Ectodermal cell (in vitro differentiated cells): Measurements from ENCODE around the gene VDR.
"Not testable (repeated sequence)": the region's sequence is repeated elsewhere in the genome, so short reads cannot be mapped to it uniquely, and the experiment has no call there.

Source experiments
- H3K27ac ChIP-seq: 2 replicates; pipeline ENCODE4 v1.7.0; 2013; ENCODE audit warnings: mild to moderate bottlenecking, low read depth, low read length; ENCODE audit not compliant: insufficient read depth, poor library complexity, severe bottlenecking
- H3K27me3 ChIP-seq: 2 replicates; pipeline ENCODE4 v1.7.0; 2013; ENCODE audit warnings: mild to moderate bottlenecking, low read length; ENCODE audit not compliant: insufficient read depth, control insufficient read depth, poor library complexity, severe bottlenecking
- H3K36me3 ChIP-seq: one replicate; pipeline ENCODE4 v1.7.0; 2013; ENCODE audit warnings: low read length; ENCODE audit not compliant: control insufficient read depth, insufficient read depth
- H3K4me1 ChIP-seq: one replicate; pipeline ENCODE4 v1.7.0; 2013; ENCODE audit warnings: low read length; ENCODE audit not compliant: control insufficient read depth, insufficient read depth
- H3K4me3 ChIP-seq: 2 replicates; pipeline ENCODE4 v1.7.0; 2013; ENCODE audit warnings: low read depth, low read length, control low read depth; ENCODE audit not compliant: insufficient read depth
- H3K9me3 ChIP-seq: 2 replicates; pipeline ENCODE4 v1.7.0; 2013; ENCODE audit warnings: mild to moderate bottlenecking, low read length, moderate library complexity; ENCODE audit not compliant: control insufficient read depth
- WGBS, 2 experiments: methylation state at CpG; one replicate each; pipeline ENCODE4 v1.1.7; 2013; ENCODE audit warnings: missing lambda C conversion rate in 2 of 2; 5-methylcytosine and 5-hydroxymethylcytosine counted together

The VDR gene

GRCh38 chr12:47851303-47851952, 53.4 kb downstream of the VDR start:
- Histone ChIP-seq H3K27ac (no peak overlapping the region), H3K4me1 (peaks cover 9% of the 10 kb centered on the region), H3K27me3 (no peaks in the 10 kb centered on the region), H3K9me3 (no peaks in the 10 kb centered on the region), H3K4me3 (no peak overlapping the region), H3K36me3 (no peaks in the 10 kb centered on the region)
- 75 to 78% methylated on average over 3 of the region's 3 CpGs for whole genome bisulfite sequencing, 2 experiments

DNA sequence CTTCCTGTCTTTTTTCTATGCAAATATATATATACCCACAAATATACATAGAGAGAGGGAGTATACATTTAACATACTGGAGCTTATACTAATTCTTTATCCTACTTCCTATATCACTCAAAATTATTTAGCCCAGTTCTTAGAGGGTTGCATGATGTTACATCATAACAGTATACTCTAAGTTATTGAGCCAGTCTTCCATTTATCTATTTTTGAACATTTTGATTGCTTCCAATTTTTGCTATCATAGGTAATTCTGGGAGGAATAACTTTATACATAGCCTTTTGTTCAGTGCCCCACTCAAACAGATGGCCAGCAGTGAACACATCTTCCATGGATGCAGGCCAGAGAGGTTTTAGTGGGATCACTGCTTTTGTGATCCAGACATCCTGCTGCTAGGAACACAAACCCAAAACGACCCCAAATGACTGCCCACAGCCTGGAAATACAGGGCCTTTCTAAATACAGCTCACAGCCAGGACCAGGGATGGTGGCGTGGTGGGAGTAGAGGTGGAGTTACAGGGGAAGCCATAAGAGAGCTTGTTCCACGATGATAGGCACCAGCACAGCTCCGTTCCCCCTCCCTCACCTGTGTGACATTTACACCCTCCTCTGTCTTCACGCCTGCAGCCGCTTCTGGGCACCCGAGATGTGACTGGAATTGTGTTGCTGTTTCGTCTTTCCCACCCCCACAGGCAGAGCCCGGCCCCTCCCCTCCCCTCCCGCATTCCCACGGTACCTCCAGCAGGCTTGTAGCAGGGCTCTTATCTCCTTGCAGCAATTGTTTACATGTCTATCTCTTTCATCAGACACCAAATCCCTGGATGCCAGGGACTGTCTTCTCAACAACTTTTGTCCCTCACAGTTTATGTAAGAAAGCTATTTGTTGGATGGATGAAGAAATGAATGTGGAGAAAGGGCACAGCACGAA, 54.4 kb downstream of the VDR start:
- Histone ChIP-seq H3K9me3 (no peaks in the 10 kb centered on the region), H3K36me3 (no peaks in the 10 kb centered on the region), H3K4me3 (no peak overlapping the region), H3K27me3 (no peaks in the 10 kb centered on the region), H3K4me1 (peaks cover 9% of the 10 kb centered on the region), H3K27ac (no peak overlapping the region)
- 28 to 30% methylated on average over 12 of the region's 12 CpGs for WGBS, 2 experiments

DNA sequence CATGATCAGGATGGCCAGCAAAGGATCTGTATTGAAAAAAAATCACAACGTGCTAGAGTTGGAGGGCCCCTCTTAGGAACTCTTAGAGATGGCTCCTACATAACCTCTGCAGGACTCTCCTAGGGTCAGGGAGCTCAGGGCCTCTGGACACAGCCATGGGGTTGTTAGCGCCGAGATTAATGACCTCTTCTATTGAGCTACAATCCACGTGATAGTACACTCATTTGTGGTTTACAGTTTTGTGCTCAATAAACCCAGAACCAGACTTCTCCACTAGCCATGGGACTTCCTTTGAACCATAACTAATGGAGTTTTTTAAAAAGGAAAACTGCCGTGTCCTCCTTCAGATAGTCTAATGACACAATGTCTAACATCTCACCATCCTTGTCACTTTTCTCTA, 55.5 kb downstream of the VDR start:
- H3K4me1 ChIP-seq = peaks cover 9% of the 10 kb centered on the region
- H3K27me3 ChIP-seq = no peaks in the 10 kb centered on the region
- 81 to 83% methylated on average over 5 of the region's 5 CpGs for WGBS, 2 experiments
- H3K4me3 ChIP-seq = no peak overlapping the region
- no peaks in the 10 kb centered on the region for H3K36me3 ChIP-seq
- no peaks in the 10 kb centered on the region for H3K9me3 ChIP-seq
- H3K27ac ChIP-seq = no peak overlapping the region

GRCh38 chr12:47848853-47849252, 55.9 kb downstream of the VDR start:
- Histone ChIP-seq H3K4me1 (peaks cover 9% of the 10 kb centered on the region), H3K36me3 (no peaks in the 10 kb centered on the region), H3K4me3 (no peak overlapping the region), H3K27me3 (no peaks in the 10 kb centered on the region), H3K9me3 (no peaks in the 10 kb centered on the region), H3K27ac (no peak overlapping the region)
- 83 to 84% methylated on average over 5 of the region's 5 CpGs for WGBS, 2 experiments

DNA sequence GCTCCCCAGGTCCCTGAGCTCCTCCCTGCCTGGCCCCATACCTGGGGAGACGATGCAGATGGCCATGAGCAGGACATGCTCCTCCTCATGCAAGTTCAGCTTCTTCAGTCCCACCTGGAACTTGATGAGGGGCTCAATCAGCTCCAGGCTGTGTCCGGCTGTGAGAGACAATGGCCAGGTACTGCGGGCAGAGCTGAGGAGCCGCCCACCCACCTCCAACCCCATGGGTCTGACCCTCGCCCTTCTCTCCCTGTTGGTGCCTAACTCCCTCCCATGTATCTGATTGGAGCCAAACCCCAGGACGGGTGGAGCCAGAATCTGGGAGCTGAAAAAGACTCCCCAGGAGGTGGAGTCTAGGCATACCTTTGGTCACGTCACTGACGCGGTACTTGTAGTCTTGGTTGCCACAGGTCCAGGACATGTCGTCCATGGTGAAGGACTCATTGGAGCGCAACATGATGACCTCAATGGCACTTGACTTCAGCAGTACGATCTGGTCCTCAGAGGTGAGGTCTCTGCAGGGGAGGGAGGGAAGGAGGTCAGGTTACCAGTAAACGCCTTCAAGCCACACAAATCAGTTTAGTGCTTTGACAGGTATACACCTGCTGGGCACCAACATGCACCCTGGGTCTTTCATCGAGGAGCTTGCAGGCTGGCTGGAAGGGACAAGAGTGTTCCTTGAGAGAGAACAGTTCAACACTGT, 58.3 kb downstream of the VDR start:
- no peak overlapping the region for H3K4me3 ChIP-seq
- no peaks in the 10 kb centered on the region for H3K36me3 ChIP-seq
- H3K27ac ChIP-seq = no peak overlapping the region
- peaks cover 4% of the 10 kb centered on the region for H3K27me3 ChIP-seq
- WGBS, 2 experiments = 88 to 90% methylated on average over 14 of the region's 14 CpGs
- H3K9me3 ChIP-seq = no peaks in the 10 kb centered on the region
- H3K4me1 ChIP-seq = peaks cover 9% of the 10 kb centered on the region

- WGBS, 2 experiments = 93 to 96% methylated on average over 8 of the region's 8 CpGs
- Histone ChIP-seq H3K4me3 (no peak overlapping the region), H3K27me3 (peaks cover 4% of the 10 kb centered on the region)
These were observed 59.7 kb downstream of the VDR start for GRCh38 chr12:47845081-47845480.

GRCh38 chr12:47844264-47845019, 60.4 kb downstream of the VDR start:
- H3K27me3 ChIP-seq = peaks cover 4% of the 10 kb centered on the region
- H3K27ac ChIP-seq = no peak overlapping the region
- no peak overlapping the region for H3K4me3 ChIP-seq
- 91% methylated on average over 28 of the region's 28 CpGs for WGBS, 2 experiments
- no peaks in the 10 kb centered on the region for H3K9me3 ChIP-seq
- H3K36me3 ChIP-seq = no peaks in the 10 kb centered on the region
- no peaks in the 10 kb centered on the region for H3K4me1 ChIP-seq

More at GRCh38 chr12:47845081-47845480, 59.7 kb downstream of the VDR start:
- H3K27ac ChIP-seq = no peak overlapping the region
- no peaks in the 10 kb centered on the region for H3K36me3 ChIP-seq
- no peaks in the 10 kb centered on the region for H3K9me3 ChIP-seq
- H3K4me1 ChIP-seq = no peaks in the 10 kb centered on the region

DNA sequence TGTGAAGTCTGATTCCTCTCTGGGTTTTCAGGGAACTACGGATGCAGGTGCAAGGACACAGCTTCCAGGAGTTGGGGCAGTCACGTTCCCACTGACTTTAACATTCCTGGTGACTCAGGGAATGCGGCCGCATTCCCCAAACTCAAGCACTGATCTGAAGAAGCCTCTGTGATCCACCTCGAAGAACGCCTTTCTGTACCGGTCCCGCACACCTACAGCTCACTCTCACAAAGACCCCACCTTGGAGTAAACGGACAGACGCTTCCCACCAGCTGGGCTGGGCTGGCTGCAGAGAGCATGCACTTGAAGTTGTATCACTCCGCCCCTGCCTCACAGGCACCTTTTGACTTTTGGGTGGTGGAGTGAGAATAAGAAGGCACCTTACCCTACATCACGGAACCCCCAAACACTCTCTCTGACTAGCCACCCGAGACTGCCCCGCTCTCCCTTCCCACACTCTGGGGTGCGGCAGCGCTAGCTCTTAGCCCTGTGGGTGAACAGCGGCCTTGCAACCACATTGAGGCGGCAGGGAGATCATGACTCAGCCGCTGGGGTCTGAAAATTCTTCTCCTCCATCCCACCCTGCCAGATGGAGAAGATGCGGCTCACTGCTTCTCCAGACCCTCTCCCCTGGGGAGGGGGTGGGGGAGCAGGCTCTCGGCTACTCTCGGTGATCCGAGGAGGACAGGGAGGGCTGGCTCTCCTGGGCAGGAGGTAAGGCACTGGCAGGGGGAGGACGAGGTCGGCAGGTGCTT, 61.4 kb downstream of the VDR start:
- Histone ChIP-seq H3K36me3 (no peaks in the 10 kb centered on the region), H3K27ac (no peak overlapping the region), H3K4me1 (no peaks in the 10 kb centered on the region), H3K27me3 (peaks cover 4% of the 10 kb centered on the region), H3K4me3 (no peak overlapping the region), H3K9me3 (no peaks in the 10 kb centered on the region)
- 69 to 73% methylated on average over 24 to 25 of the region's 25 CpGs for WGBS, 2 experiments

DNA sequence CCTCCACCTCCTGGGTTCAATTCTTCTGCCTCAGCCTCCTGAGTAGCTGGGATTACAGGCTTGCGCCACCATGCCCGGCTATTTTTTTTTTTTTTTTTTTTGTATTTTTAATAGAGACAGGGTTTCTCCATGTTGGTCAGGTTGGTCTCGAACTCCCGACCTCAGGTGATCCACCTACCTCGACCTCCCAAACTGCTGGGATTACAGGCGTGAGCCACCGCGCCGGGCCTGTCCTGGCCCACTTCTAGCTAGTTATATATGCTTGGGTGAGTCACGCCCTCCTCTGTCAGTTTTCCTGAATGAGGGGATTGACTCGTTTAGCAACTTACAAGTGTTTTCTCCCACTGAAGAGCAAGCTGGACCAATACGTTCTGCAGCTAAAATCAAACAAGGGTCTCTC, 62.3 kb downstream of the VDR start:
- not testable (repeated sequence) for H3K27me3 ChIP-seq, H3K27ac ChIP-seq, H3K9me3 ChIP-seq, H3K4me1 ChIP-seq, H3K36me3 ChIP-seq, H3K4me3 ChIP-seq
- 78 to 82% methylated on average over 10 to 12 of the region's 12 CpGs for WGBS, 2 experiments
